IPS-20b (cell line): ENCODE data around the gene TARBP1.
A peak's percentile ranks its signal among the peaks of the same experiment; 100 is the strongest.
"Not testable (repeated sequence)": the region's sequence is repeated elsewhere in the genome, so short reads cannot be mapped to it uniquely, and the experiment has no call there.

ENCODE experiments used
- H3K27ac ChIP-seq: one replicate; pipeline ENCODE4 v1.5.1; 2013; ENCODE audit warnings: low read length
- H3K27me3 ChIP-seq: 2 replicates; pipeline ENCODE4 v1.6.1; 2013; ENCODE audit warnings: mild to moderate bottlenecking, low read length, inconsistent platforms; ENCODE audit not compliant: insufficient read depth
- H3K36me3 ChIP-seq: 2 replicates; pipeline ENCODE4 v1.6.1; 2013; ENCODE audit warnings: low read depth, mild to moderate bottlenecking, inconsistent platforms, low read length, moderate library complexity; ENCODE audit not compliant: insufficient read depth
- H3K4me1 ChIP-seq: 2 replicates; pipeline ENCODE4 v1.6.1; 2013; ENCODE audit warnings: mild to moderate bottlenecking, control low read depth, inconsistent platforms, low read length, moderate library complexity; ENCODE audit not compliant: insufficient read depth
- H3K4me3 ChIP-seq: 2 replicates; pipeline ENCODE4 v1.5.1; 2013; ENCODE audit warnings: mild to moderate bottlenecking, low read length, inconsistent platforms
- H3K9ac ChIP-seq: 2 replicates; pipeline ENCODE4 v1.6.1; 2013; ENCODE audit warnings: low read depth, mild to moderate bottlenecking, inconsistent platforms, low read length, moderate library complexity
- H3K9me3 ChIP-seq: 2 replicates; pipeline ENCODE4 v1.6.1; 2013; ENCODE audit warnings: mild to moderate bottlenecking, low read depth, low read length, inconsistent platforms; ENCODE audit not compliant: insufficient read depth

The TARBP1 gene

GRCh38 chr1:234517110-234517802 lies 38.3 kb upstream of the TARBP1 start:
- Histone ChIP-seq H3K4me1 (peaks cover 14% of the 10 kb centered on the region; the same call in 1 of the 2 replicates), H3K4me3 (no peak overlapping the region), H3K27ac (no peak overlapping the region), H3K9me3 (no peaks in the 10 kb centered on the region), H3K9ac (no peak overlapping the region), H3K27me3 (no peaks in the 10 kb centered on the region), H3K36me3 (no peaks in the 10 kb centered on the region)

- no peaks in the 10 kb centered on the region for H3K27me3 ChIP-seq
- peak overlapping the region; percentile 56; the same call in 1 of the 2 replicates for H3K9ac ChIP-seq
- H3K9me3 ChIP-seq: no peaks in the 10 kb centered on the region
- peaks cover 16% of the 10 kb centered on the region; the same call in 1 of the 2 replicates for H3K4me1 ChIP-seq
- no peak overlapping the region for H3K4me3 ChIP-seq
- H3K36me3 ChIP-seq: no peaks in the 10 kb centered on the region
- peak overlapping the region; percentile 7 for H3K27ac ChIP-seq
Measured at GRCh38 chr1:234515821-234516241, 36.9 kb upstream of the TARBP1 start.

DNA sequence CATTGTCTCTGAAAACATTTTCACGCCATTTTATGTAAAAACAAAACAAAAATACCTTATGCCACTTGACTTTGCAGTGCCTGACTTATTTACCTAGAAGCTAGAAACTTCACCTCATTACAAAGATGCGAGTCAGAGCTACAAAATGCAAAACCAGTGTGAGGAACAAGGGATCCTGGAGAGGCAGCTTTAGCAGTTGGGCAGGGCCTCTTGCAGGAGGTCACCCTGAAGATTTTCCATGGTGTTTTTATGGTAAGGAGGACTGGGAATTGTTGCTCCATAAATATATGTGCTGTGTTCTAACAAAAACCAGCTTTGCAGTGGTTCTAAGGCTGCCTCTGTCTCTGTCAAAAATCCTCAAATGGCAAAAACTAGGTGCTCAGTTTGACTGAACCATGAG lies 36.4 kb upstream of the TARBP1 start:
- Histone ChIP-seq H3K27me3 (no peaks in the 10 kb centered on the region), H3K4me1 (peaks cover 16% of the 10 kb centered on the region; the same call in 1 of the 2 replicates), H3K9me3 (no peaks in the 10 kb centered on the region), H3K36me3 (no peaks in the 10 kb centered on the region), H3K9ac (peak overlapping the region; percentile 56; the same call in 1 of the 2 replicates), H3K4me3 (no peak overlapping the region), H3K27ac (peak overlapping the region; percentile 7)

DNA sequence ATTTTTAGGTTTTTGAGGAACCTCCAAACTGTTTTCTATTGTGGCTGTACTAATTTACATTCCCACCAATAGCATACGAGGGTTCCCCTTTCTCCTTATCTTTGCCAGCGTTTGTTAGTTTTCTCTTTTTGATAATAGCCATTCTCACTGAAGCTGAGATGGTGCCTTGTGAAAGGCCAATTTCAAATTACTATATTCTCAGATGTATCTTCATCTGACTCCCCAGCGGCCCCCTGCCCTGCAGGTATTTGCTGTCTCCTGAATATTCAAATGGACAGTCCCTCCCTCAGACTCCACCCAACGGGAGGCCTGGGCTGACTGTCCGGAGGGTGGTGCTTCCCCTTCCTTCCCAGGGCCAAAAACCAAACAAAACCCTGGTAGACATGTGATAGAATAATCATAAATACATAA lies 33.5 kb upstream of the TARBP1 start:
- no peaks in the 10 kb centered on the region for H3K9me3 ChIP-seq
- no peaks in the 10 kb centered on the region for H3K36me3 ChIP-seq
- H3K27me3 ChIP-seq: no peaks in the 10 kb centered on the region
- no peak overlapping the region for H3K9ac ChIP-seq
- H3K4me3 ChIP-seq: no peak overlapping the region
- no peak overlapping the region for H3K27ac ChIP-seq
- H3K4me1 ChIP-seq: peaks cover 23% of the 10 kb centered on the region

GRCh38 chr1:234509457-234510328 lies 30.7 kb upstream of the TARBP1 start:
- Histone ChIP-seq H3K27ac (no peak overlapping the region), H3K9me3 (no peaks in the 10 kb centered on the region)

GRCh38 chr1:234507626-234508387 lies 28.8 kb upstream of the TARBP1 start:
- H3K36me3 ChIP-seq: no peaks in the 10 kb centered on the region
- no peak overlapping the region for H3K27ac ChIP-seq
- no peaks in the 10 kb centered on the region for H3K9me3 ChIP-seq
- no peak overlapping the region for H3K9ac ChIP-seq
- H3K4me1 ChIP-seq: peaks cover 27% of the 10 kb centered on the region
- H3K4me3 ChIP-seq: no peak overlapping the region
- H3K27me3 ChIP-seq: no peaks in the 10 kb centered on the region

More at GRCh38 chr1:234509457-234510328, 30.7 kb upstream of the TARBP1 start:
- Histone ChIP-seq H3K9ac (peak overlapping the region; percentile 65), H3K4me3 (no peak overlapping the region), H3K4me1 (peaks cover 22% of the 10 kb centered on the region), H3K27me3 (no peaks in the 10 kb centered on the region), H3K36me3 (no peaks in the 10 kb centered on the region)

DNA sequence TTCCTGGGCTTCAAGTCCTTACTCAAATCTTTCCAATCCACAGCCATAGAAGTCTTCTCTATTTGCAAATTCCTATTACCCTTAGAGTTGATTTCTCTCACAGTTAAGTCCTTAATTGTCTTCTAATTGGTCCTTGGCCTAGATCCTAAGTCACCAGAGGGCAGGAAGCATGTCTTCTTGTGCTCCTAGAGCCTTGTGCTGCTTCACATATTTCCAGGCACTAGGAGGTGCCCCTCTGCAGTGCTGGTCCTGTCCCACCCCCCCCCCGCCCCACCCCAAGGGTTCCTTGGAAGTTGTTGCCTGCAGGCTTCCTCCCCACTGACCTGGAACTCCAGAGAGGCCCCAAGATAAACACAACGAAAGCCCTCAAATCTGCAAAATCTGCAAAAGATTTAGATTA lies 28.1 kb upstream of the TARBP1 start:
- Histone ChIP-seq H3K27me3 (no peaks in the 10 kb centered on the region), H3K9me3 (no peaks in the 10 kb centered on the region), H3K4me1 (peaks cover 21% of the 10 kb centered on the region), H3K27ac (no peak overlapping the region), H3K9ac (no peak overlapping the region), H3K36me3 (no peaks in the 10 kb centered on the region), H3K4me3 (no peak overlapping the region)

GRCh38 chr1:234505769-234506102 lies 26.8 kb upstream of the TARBP1 start:
- Histone ChIP-seq H3K36me3 (no peaks in the 10 kb centered on the region), H3K9me3 (no peaks in the 10 kb centered on the region), H3K27me3 (no peaks in the 10 kb centered on the region), H3K9ac (no peak overlapping the region), H3K4me3 (no peak overlapping the region), H3K4me1 (peaks cover 20% of the 10 kb centered on the region), H3K27ac (no peak overlapping the region)

- no peaks in the 10 kb centered on the region for H3K9me3 ChIP-seq
- no peak overlapping the region for H3K27ac ChIP-seq
- peaks cover 1% of the 10 kb centered on the region; the same call in 1 of the 2 replicates for H3K27me3 ChIP-seq
- H3K4me1 ChIP-seq: peaks cover 19% of the 10 kb centered on the region
- H3K9ac ChIP-seq: no peak overlapping the region
- H3K4me3 ChIP-seq: no peak overlapping the region
- no peaks in the 10 kb centered on the region for H3K36me3 ChIP-seq
Measured at GRCh38 chr1:234504969-234505768, 26.2 kb upstream of the TARBP1 start.

DNA sequence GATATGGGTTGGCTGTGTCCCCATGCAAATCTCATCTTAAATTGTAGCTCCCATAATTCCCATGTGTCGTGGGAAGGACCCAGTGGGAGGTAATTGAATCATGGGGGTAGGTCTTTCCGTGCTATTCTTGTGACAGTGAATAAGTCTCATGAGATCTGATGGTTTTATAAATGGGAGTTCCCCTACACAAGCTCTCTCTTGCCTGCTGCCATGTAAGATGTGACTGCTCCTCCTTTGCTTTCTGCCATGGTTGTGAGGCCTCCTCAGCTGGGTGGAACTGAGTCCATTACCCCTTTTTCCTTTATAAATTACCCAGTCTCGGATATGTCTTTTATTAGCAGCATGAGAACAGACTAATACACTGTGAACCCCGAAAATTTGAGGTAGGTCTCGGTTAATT lies 25.3 kb upstream of the TARBP1 start:
- H3K27ac ChIP-seq, H3K4me3 ChIP-seq, H3K9me3 ChIP-seq, H3K36me3 ChIP-seq, H3K9ac ChIP-seq: not testable (repeated sequence)
- peaks cover 10% of the 10 kb centered on the region for H3K27me3 ChIP-seq
- H3K4me1 ChIP-seq: peaks cover 16% of the 10 kb centered on the region
